ENCODE measurements around the gene SLC7A9. TPM values are rescaled to one million over a fixed set of nuclear protein-coding genes. Genes with fewer than 3 reads are reported as not detected.

SLC7A9 gene
- total RNA-seq, 4 donors from 2014 or later, result 0.96 TPM; not detected in 3

GRCh38 chr19:32901504-32902161 lies 32.1 kb upstream of the SLC7A9 start:
- H3K36me3 ChIP-seq, result peaks cover 0 to 85% of the 10 kb centered on the region in 2 donors

GRCh38 chr19:32896516-32897214 lies 27.1 kb upstream of the SLC7A9 start:
- no peak for ATAC-seq
- TF ChIP-seq POLR2A (IDR thresholded peaks at IDR 0.05) (no peak), POLR2AphosphoS5 (IDR thresholded peaks at IDR 0.05) (no peak), EP300 (IDR thresholded peaks at IDR 0.05) (no peak)
- Histone ChIP-seq H3K36me3 (peaks cover 0 to 86% of the 10 kb centered on the region in 2 donors), H3K4me3 (no peak overlapping the region), H3K27ac (no peak overlapping the region), H3K4me1 (no peaks in the 10 kb centered on the region), H3K9me3 (peaks cover 0 to 30% (median 0%) of the 10 kb centered on the region in 3 donors), H3K27me3 (no peaks in the 10 kb centered on the region)
- WGBS, 2 donors (ENCODE audit: low coverage in 1 of 2), result 87 to 100% methylated on average over 1 of the region's 1 CpG

More at GRCh38 chr19:32901504-32902161, 32.1 kb upstream of the SLC7A9 start:
- Histone ChIP-seq H3K27ac (no peak overlapping the region), H3K27me3 (no peaks in the 10 kb centered on the region), H3K4me1 (no peaks in the 10 kb centered on the region), H3K4me3 (no peak overlapping the region), H3K9me3 (peaks cover 0 to 13% (median 0%) of the 10 kb centered on the region in 3 donors)
- TF ChIP-seq CTCF (IDR thresholded peaks at IDR 0.05) (no peak), EP300 (IDR thresholded peaks at IDR 0.05) (no peak), POLR2AphosphoS5 (IDR thresholded peaks at IDR 0.05) (no peak), POLR2A (IDR thresholded peaks at IDR 0.05) (no peak)
- 95 to 100% methylated on average over 1 to 3 of the region's 5 CpGs for WGBS, 2 donors (ENCODE audit: low coverage in 1 of 2)
- ATAC-seq, result no peak

GRCh38 chr19:32895384-32895783 lies 25.8 kb upstream of the SLC7A9 start:
- 94% methylated on average over 3 of the region's 3 CpGs for WGBS, 2 donors (ENCODE audit: low coverage in 1 of 2)
- Histone ChIP-seq H3K4me3 (no peak overlapping the region), H3K36me3 (peaks cover 0 to 83% of the 10 kb centered on the region in 2 donors), H3K4me1 (no peaks in the 10 kb centered on the region), H3K27me3 (no peaks in the 10 kb centered on the region), H3K9me3 (peaks cover 0 to 39% (median 0%) of the 10 kb centered on the region in 3 donors), H3K27ac (no peak overlapping the region)
- ATAC-seq, result no peak
- no peak for TF ChIP-seq POLR2A (IDR thresholded peaks at IDR 0.05)
- TF ChIP-seq CTCF (IDR thresholded peaks at IDR 0.05), result no peak
- TF ChIP-seq POLR2AphosphoS5 (IDR thresholded peaks at IDR 0.05), result no peak

GRCh38 chr19:32891609-32892008 lies 22.0 kb upstream of the SLC7A9 start:
- no peak for ATAC-seq
- peaks cover 0 to 39% (median 0%) of the 10 kb centered on the region in 3 donors for H3K9me3 ChIP-seq
- no peaks in the 10 kb centered on the region for H3K4me1 ChIP-seq
- H3K4me3 ChIP-seq, result no peak overlapping the region
- peaks cover 0 to 73% of the 10 kb centered on the region in 2 donors for H3K36me3 ChIP-seq
- TF ChIP-seq CTCF (IDR thresholded peaks at IDR 0.05) (no peak), EP300 (IDR thresholded peaks at IDR 0.05) (no peak), POLR2A (IDR thresholded peaks at IDR 0.05) (no peak), POLR2AphosphoS5 (IDR thresholded peaks at IDR 0.05) (no peak)
- H3K27ac ChIP-seq, result no peak overlapping the region
- H3K27me3 ChIP-seq, result no peaks in the 10 kb centered on the region
- WGBS, 2 donors (ENCODE audit: low coverage in 1 of 2), result 90 to 100% methylated on average over 2 of the region's 2 CpGs

- peaks cover 0 to 73% of the 10 kb centered on the region in 2 donors for H3K36me3 ChIP-seq
- TF ChIP-seq POLR2A (IDR thresholded peaks at IDR 0.05) (no peak), CTCF (IDR thresholded peaks at IDR 0.05) (no peak), POLR2AphosphoS5 (IDR thresholded peaks at IDR 0.05) (no peak), EP300 (IDR thresholded peaks at IDR 0.05) (no peak)
- H3K27me3 ChIP-seq, result no peaks in the 10 kb centered on the region
- H3K4me1 ChIP-seq, result no peaks in the 10 kb centered on the region
- ATAC-seq, result no peak
- no peak overlapping the region for H3K27ac ChIP-seq
- WGBS, 2 donors (ENCODE audit: low coverage in 1 of 2), result 85 to 100% methylated on average over 1 to 6 of the region's 10 CpGs
- no peak overlapping the region for H3K4me3 ChIP-seq
- H3K9me3 ChIP-seq, result peaks cover 0 to 35% (median 0%) of the 10 kb centered on the region in 3 donors
These were observed 21.3 kb upstream of the SLC7A9 start for GRCh38 chr19:32890841-32891240.

Measured in gastroesophageal sphincter (tissue), 4 donors.